ENCODE data around the gene TMEM97.
A peak's percentile ranks its signal among the peaks of the same experiment; 100 is the strongest.

Gene TMEM97

GRCh38 chr17:28372203-28372944, 53.4 kb downstream of the TMEM97 start:
- peak overlapping the region; percentile 13; the same call in 1 of the 2 replicates for H3K9ac ChIP-seq (ENCODE audit: low read length)
- no peaks in the 10 kb centered on the region for H3K9me2 ChIP-seq (ENCODE audit: low read depth, low read length)
- H3K4me2 ChIP-seq (ENCODE audit: low read length): peak overlapping the region; percentile 69
- TF ChIP-seq CTCF (IDR thresholded peaks at IDR 0.05; ENCODE audit: low read length): no peak
- TF ChIP-seq EZH2 (IDR thresholded peaks at IDR 0.05; ENCODE audit: borderline replicate concordance, low read length): no peak
- no peaks in the 10 kb centered on the region for H4K20me1 ChIP-seq (ENCODE audit: insufficient read depth, low read length)
- H3K27ac ChIP-seq (ENCODE audit: low read depth, low read length, poor library complexity, severe bottlenecking): no peak overlapping the region
- no peaks in the 10 kb centered on the region for H3K79me2 ChIP-seq (ENCODE audit: insufficient read depth, low read length)
- H3K9me3 ChIP-seq (ENCODE audit: low read length): no peaks in the 10 kb centered on the region
- H2AFZ ChIP-seq (ENCODE audit: low read length): no peak overlapping the region
- H3K4me1 ChIP-seq (ENCODE audit: insufficient read depth, low read length, severe bottlenecking): peaks cover 15% of the 10 kb centered on the region
- no peaks in the 10 kb centered on the region; the same call in 1 of the 2 replicates for H3F3A ChIP-seq (ENCODE audit: insufficient read depth, low read length)
- H3K4me3 ChIP-seq (ENCODE audit: low read depth, low read length, poor library complexity, severe bottlenecking): peak overlapping the region; percentile 59
- H3K27me3 ChIP-seq (ENCODE audit: insufficient read depth, low read length): peaks cover 4% of the 10 kb centered on the region; the same call in 1 of the 2 replicates
- H3K36me3 ChIP-seq (ENCODE audit: insufficient read depth, low read length): no peaks in the 10 kb centered on the region

- no peak for TF ChIP-seq EZH2 (IDR thresholded peaks at IDR 0.05; ENCODE audit: borderline replicate concordance, low read length)
- TF ChIP-seq CTCF (IDR thresholded peaks at IDR 0.05; ENCODE audit: low read length): no peak
- Histone ChIP-seq H3K9me2 (ENCODE audit: low read depth, low read length) (no peaks in the 10 kb centered on the region), H3K4me3 (ENCODE audit: low read depth, low read length, poor library complexity, severe bottlenecking) (no peak overlapping the region), H3K27ac (ENCODE audit: low read depth, low read length, poor library complexity, severe bottlenecking) (no peak overlapping the region), H3K27me3 (ENCODE audit: insufficient read depth, low read length) (peaks cover 4% of the 10 kb centered on the region; the same call in 1 of the 2 replicates), H3K79me2 (ENCODE audit: insufficient read depth, low read length) (no peaks in the 10 kb centered on the region), H3F3A (ENCODE audit: insufficient read depth, low read length) (no peaks in the 10 kb centered on the region; the same call in 1 of the 2 replicates), H3K4me1 (ENCODE audit: insufficient read depth, low read length, severe bottlenecking) (peaks cover 15% of the 10 kb centered on the region), H3K4me2 (ENCODE audit: low read length) (peak overlapping the region; percentile 69; the same call in 1 of the 2 replicates), H3K9ac (ENCODE audit: low read length) (no peak overlapping the region), H3K9me3 (ENCODE audit: low read length) (no peaks in the 10 kb centered on the region), H4K20me1 (ENCODE audit: insufficient read depth, low read length) (no peaks in the 10 kb centered on the region), H3K36me3 (ENCODE audit: insufficient read depth, low read length) (no peaks in the 10 kb centered on the region), H2AFZ (ENCODE audit: low read length) (no peak overlapping the region)
Observed at GRCh38 chr17:28372945-28373274, 53.9 kb downstream of the TMEM97 start.

All from OCI-LY1 (cell line).